ENCODE measurements around the gene SEPHS1. TPM values are rescaled to one million over a fixed set of nuclear protein-coding genes. Genes with fewer than 3 reads are reported as not detected.
A peak's percentile ranks its signal among the peaks of the same experiment; 100 is the strongest.

Gene SEPHS1
- total and polyA plus RNA-seq, 2 of the 8 experiments (the other 6 are each of a cell fraction or from before 2014, with no cell fraction given) = 270 to 683 TPM

DNA sequence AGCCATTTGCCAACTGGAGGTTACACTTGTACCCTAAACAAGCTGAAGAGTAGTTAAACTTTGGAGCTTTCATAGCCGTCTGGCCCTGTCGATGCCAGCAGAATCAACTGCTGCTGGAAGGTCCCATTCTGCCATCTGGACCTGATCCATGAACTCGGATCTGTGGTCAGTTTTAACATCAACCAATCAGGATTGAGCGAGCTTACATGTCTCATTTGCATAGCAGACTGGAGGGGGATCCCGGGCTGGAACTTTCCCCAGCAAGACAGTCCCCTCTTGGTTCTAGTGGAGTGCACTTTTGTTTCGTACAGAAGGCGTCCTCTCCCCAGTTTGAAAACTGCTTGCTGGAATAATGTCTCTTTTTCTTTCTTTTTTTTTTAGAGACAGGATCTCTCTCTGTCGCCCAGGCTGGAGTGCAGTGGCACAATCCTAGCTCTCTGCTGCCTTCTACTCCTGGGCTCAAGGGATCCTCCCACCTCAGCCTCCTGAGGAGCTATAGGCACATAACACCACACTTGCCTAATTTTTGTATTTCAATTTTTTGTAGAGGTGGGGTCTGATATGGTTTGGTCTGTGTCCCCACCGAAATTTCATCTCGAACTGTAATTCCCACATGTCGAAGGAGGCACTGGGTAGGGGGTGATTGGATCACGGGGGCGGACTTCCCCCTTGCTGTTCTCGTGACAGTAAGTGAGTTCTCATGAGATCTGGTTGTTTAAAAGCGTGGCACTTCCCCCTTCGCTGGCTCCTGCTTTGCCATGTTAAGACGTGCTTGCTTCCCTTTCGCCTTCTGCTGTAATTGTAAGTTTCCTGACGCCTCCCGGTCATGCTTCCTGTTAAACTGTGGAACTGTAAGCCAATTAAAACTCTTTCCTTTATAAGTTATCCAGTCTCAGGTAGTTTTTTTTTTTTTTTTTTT lies 42.8 kb upstream of the SEPHS1 start:
- Histone ChIP-seq H3K27ac (ENCODE audit: low read depth, low read length) (no peak overlapping the region), H2BK5ac (ENCODE audit: low read depth, low read length) (no peak overlapping the region; the same call in 1 of the 2 replicates), H3K9ac (replicated peaks in 1 of 4; ENCODE audit: extremely low read depth in 1 of 4, low read depth in 3 of 4, low read length in 3 of 4) (no peak overlapping the region), H2BK12ac (ENCODE audit: low read depth, low read length) (no peak overlapping the region), H3K9me3 (ENCODE audit: insufficient read depth in 2 of 2, low read depth in 1 of 2, low read length in 1 of 2) (no peaks in the 10 kb centered on the region), H4K91ac (replicated peaks; ENCODE audit: insufficient read length, low read length) (no peak overlapping the region), H2AK5ac (ENCODE audit: low read depth, low read length) (no peak overlapping the region), H3K14ac (ENCODE audit: insufficient read length) (no peak overlapping the region), H3K27me3 (replicated peaks in 1 of 4; ENCODE audit: control insufficient read depth in 3 of 4, extremely low read depth in 1 of 4, insufficient read depth in 3 of 4, low read length in 3 of 4) (no peaks in the 10 kb centered on the region), H2BK15ac (ENCODE audit: low read length) (peak overlapping the region; percentile 32; the same call in 1 of the 2 replicates), H3K23ac (ENCODE audit: insufficient read length) (no peak overlapping the region), H2BK120ac (replicated peaks; ENCODE audit: low read depth, low read length) (no peak overlapping the region), H3K4ac (replicated peaks; ENCODE audit: insufficient read length, low read depth, low read length) (no peak overlapping the region), H3K56ac (replicated peaks; ENCODE audit: insufficient read length, low read depth, low read length) (no peak overlapping the region), H3K4me2 (ENCODE audit: insufficient read depth in 1 of 2, low read depth in 2 of 2, low read length in 2 of 2) (no peak overlapping the region), H3K79me1 (ENCODE audit: low read depth, low read length) (no peaks in the 10 kb centered on the region), H3K4me3 (ENCODE audit: extremely low read depth in 1 of 4, insufficient read depth in 2 of 4, low read depth in 3 of 4, low read length in 4 of 4) (no peak overlapping the region), H4K20me1 (replicated peaks in 1 of 2; ENCODE audit: control insufficient read depth in 1 of 2, insufficient read depth in 2 of 2, low read length in 2 of 2) (no peaks in the 10 kb centered on the region), H3K23me2 (ENCODE audit: low read depth, low read length) (peaks cover 3% of the 10 kb centered on the region; the same call in 1 of the 2 replicates), H2BK20ac (ENCODE audit: low read length) (no peak overlapping the region), H3K4me1 (replicated peaks in 1 of 4; ENCODE audit: control insufficient read depth in 3 of 4, insufficient read depth in 4 of 4, low read length in 3 of 4) (peaks cover 1 to 15% (median 11%) of the 10 kb centered on the region in 4 experiments; a peak in 5 of 7 replicates), H3K18ac (ENCODE audit: extremely low read depth, low read length) (peak overlapping the region; percentile 80; the same call in 1 of the 2 replicates), H4K8ac (ENCODE audit: extremely low read depth, insufficient read depth, low read length) (no peak overlapping the region), H2AFZ (ENCODE audit: low read length) (peak overlapping the region; percentile 70; the same call in 1 of the 2 replicates), H4K5ac (ENCODE audit: insufficient read length, low read depth, low read length) (no peak overlapping the region), H3K36me3 (ENCODE audit: control insufficient read depth in 2 of 4, insufficient read depth in 4 of 4, low read length in 3 of 4) (no peaks in the 10 kb centered on the region), H3K79me2 (ENCODE audit: control insufficient read depth in 1 of 2, insufficient read depth in 2 of 2, low read length in 2 of 2) (no peaks in the 10 kb centered on the region)
- WGBS, 2 experiments (ENCODE audit: extremely low coverage in 1 of 2, insufficient coverage in 1 of 2, insufficient read length in 1 of 2, insufficient replicate concordance in 2 of 2, low coverage in 1 of 2, low lambda C conversion rate in 2 of 2, missing lambda C conversion rate in 1 of 2) = 82% methylated on average over 20 of the region's 20 CpGs; no CpG with 5 or more reads in 1 of the 2 experiments
- DNase-seq (ENCODE audit: low read depth in 1 of 2, low spot score in 2 of 2) = no peak
- no peak for FAIRE-seq
- POLR2A ChIA-PET (ENCODE audit: partially characterized antibody) = interaction anchor here (1.2 to 1.5 kb wide), 3 partner anchors 40 to 41 kb away, joined by 3 to 5 read pairs (median 3); no protein-coding TSS in a partner anchor
- CTCF ChIA-PET (ENCODE audit: partially characterized antibody) = interaction anchor here (0.6 to 4.2 kb wide), 9 partner anchors 15 to 146 kb away, joined by 3 to 29 read pairs (median 3); no protein-coding TSS in a partner anchor
- TF ChIP-seq SP1 (IDR thresholded peaks at IDR 0.05; ENCODE audit: low read depth, low read length) (no peak), SIX5 (IDR thresholded peaks at IDR 0.05; ENCODE audit: low read depth, low read length) (no peak), SAP30 (IDR thresholded peaks at IDR 0.05; ENCODE audit: insufficient read depth, insufficient replicate concordance, low read length) (no peak), CREB1 (IDR thresholded peaks at IDR 0.05) (no peak)
- TF ChIP-seq, protein P1, sequence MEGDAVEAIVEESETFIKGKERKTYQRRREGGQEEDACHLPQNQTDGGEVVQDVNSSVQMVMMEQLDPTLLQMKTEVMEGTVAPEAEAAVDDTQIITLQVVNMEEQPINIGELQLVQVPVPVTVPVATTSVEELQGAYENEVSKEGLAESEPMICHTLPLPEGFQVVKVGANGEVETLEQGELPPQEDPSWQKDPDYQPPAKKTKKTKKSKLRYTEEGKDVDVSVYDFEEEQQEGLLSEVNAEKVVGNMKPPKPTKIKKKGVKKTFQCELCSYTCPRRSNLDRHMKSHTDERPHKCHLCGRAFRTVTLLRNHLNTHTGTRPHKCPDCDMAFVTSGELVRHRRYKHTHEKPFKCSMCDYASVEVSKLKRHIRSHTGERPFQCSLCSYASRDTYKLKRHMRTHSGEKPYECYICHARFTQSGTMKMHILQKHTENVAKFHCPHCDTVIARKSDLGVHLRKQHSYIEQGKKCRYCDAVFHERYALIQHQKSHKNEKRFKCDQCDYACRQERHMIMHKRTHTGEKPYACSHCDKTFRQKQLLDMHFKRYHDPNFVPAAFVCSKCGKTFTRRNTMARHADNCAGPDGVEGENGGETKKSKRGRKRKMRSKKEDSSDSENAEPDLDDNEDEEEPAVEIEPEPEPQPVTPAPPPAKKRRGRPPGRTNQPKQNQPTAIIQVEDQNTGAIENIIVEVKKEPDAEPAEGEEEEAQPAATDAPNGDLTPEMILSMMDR (IDR thresholded peaks at IDR 0.05; ENCODE audit: control extremely low read depth in 1 of 3, insufficient read depth in 1 of 3, low read depth in 1 of 3, low read length in 3 of 3) = no peak
- TF ChIP-seq, protein P2, sequence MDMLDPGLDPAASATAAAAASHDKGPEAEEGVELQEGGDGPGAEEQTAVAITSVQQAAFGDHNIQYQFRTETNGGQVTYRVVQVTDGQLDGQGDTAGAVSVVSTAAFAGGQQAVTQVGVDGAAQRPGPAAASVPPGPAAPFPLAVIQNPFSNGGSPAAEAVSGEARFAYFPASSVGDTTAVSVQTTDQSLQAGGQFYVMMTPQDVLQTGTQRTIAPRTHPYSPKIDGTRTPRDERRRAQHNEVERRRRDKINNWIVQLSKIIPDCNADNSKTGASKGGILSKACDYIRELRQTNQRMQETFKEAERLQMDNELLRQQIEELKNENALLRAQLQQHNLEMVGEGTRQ (IDR thresholded peaks at IDR 0.05; ENCODE audit: low read length) = no peak

Measured in H1 (cell line).